ENCODE results near the gene STAC. TPM values are rescaled to one million over a fixed set of nuclear protein-coding genes. Genes with fewer than 3 reads are reported as not detected.
"Not testable (repeated sequence)": the region's sequence is repeated elsewhere in the genome, so short reads cannot be mapped to it uniquely, and the experiment has no call there.

STAC gene
- polyA plus RNA-seq, 2 donors: 0.20 to 0.49 TPM

- H3K4me1 ChIP-seq (ENCODE audit: control insufficient read depth in 2 of 2, insufficient read depth in 2 of 2, low read length in 1 of 2): no peaks in the 10 kb centered on the region
- H3K9me3 ChIP-seq (ENCODE audit: control insufficient read depth in 2 of 2, insufficient read depth in 1 of 2, low read depth in 1 of 2, low read length in 1 of 2): peaks cover 0 to 2% of the 10 kb centered on the region in 2 donors
- 67 to 82% methylated on average over 2 of the region's 2 CpGs for WGBS, 2 donors
- no peaks in the 10 kb centered on the region for H3K36me3 ChIP-seq (ENCODE audit: control insufficient read depth in 2 of 2, insufficient read depth in 2 of 2, low read length in 1 of 2)
- no peaks in the 10 kb centered on the region for H3K27me3 ChIP-seq (ENCODE audit: control insufficient read depth in 1 of 2, insufficient read depth in 2 of 2, low read length in 2 of 2)
- H3K27ac ChIP-seq (ENCODE audit: low read depth in 2 of 2, low read length in 1 of 2): no peak overlapping the region
- no peak overlapping the region for H3K4me3 ChIP-seq (ENCODE audit: low read depth in 1 of 2, low read length in 2 of 2)
These were observed 54.6 kb downstream of the STAC start for GRCh38 chr3:36434687-36435426.

- H3K27ac ChIP-seq (ENCODE audit: low read depth in 2 of 2, low read length in 1 of 2): no peak overlapping the region
- no peaks in the 10 kb centered on the region for H3K4me1 ChIP-seq (ENCODE audit: control insufficient read depth in 2 of 2, insufficient read depth in 2 of 2, low read length in 1 of 2)
- WGBS, 2 donors: 79 to 81% methylated on average over 10 of the region's 10 CpGs
- no peaks in the 10 kb centered on the region for H3K36me3 ChIP-seq (ENCODE audit: control insufficient read depth in 2 of 2, insufficient read depth in 2 of 2, low read length in 1 of 2)
- no peaks in the 10 kb centered on the region for H3K9me3 ChIP-seq (ENCODE audit: control insufficient read depth in 2 of 2, insufficient read depth in 1 of 2, low read depth in 1 of 2, low read length in 1 of 2)
- no peaks in the 10 kb centered on the region for H3K27me3 ChIP-seq (ENCODE audit: control insufficient read depth in 1 of 2, insufficient read depth in 2 of 2, low read length in 2 of 2)
- H3K4me3 ChIP-seq (ENCODE audit: low read depth in 1 of 2, low read length in 2 of 2): no peak overlapping the region
These were observed 62.9 kb downstream of the STAC start for GRCh38 chr3:36443028-36443686.

GRCh38 chr3:36444909-36445308, 64.6 kb downstream of the STAC start:
- Histone ChIP-seq H3K4me3 (ENCODE audit: low read depth in 1 of 2, low read length in 2 of 2) (no peak overlapping the region), H3K9me3 (ENCODE audit: control insufficient read depth in 2 of 2, insufficient read depth in 1 of 2, low read depth in 1 of 2, low read length in 1 of 2) (no peaks in the 10 kb centered on the region), H3K27ac (ENCODE audit: low read depth in 2 of 2, low read length in 1 of 2) (no peak overlapping the region), H3K4me1 (ENCODE audit: control insufficient read depth in 2 of 2, insufficient read depth in 2 of 2, low read length in 1 of 2) (no peaks in the 10 kb centered on the region), H3K36me3 (ENCODE audit: control insufficient read depth in 2 of 2, insufficient read depth in 2 of 2, low read length in 1 of 2) (no peaks in the 10 kb centered on the region), H3K27me3 (ENCODE audit: control insufficient read depth in 1 of 2, insufficient read depth in 2 of 2, low read length in 2 of 2) (no peaks in the 10 kb centered on the region)
- 74 to 79% methylated on average over 1 of the region's 1 CpG for WGBS, 2 donors

GRCh38 chr3:36446276-36446675, 66.0 kb downstream of the STAC start:
- Histone ChIP-seq H3K9me3 (ENCODE audit: control insufficient read depth in 2 of 2, insufficient read depth in 1 of 2, low read depth in 1 of 2, low read length in 1 of 2) (no peaks in the 10 kb centered on the region), H3K27me3 (ENCODE audit: control insufficient read depth in 1 of 2, insufficient read depth in 2 of 2, low read length in 2 of 2) (no peaks in the 10 kb centered on the region), H3K27ac (ENCODE audit: low read depth in 2 of 2, low read length in 1 of 2) (no peak overlapping the region), H3K4me1 (ENCODE audit: control insufficient read depth in 2 of 2, insufficient read depth in 2 of 2, low read length in 1 of 2) (no peaks in the 10 kb centered on the region), H3K36me3 (ENCODE audit: control insufficient read depth in 2 of 2, insufficient read depth in 2 of 2, low read length in 1 of 2) (no peaks in the 10 kb centered on the region), H3K4me3 (ENCODE audit: low read depth in 1 of 2, low read length in 2 of 2) (no peak overlapping the region)

- no peaks in the 10 kb centered on the region for H3K36me3 ChIP-seq (ENCODE audit: control insufficient read depth in 2 of 2, insufficient read depth in 2 of 2, low read length in 1 of 2)
- 40 to 74% methylated on average over 2 of the region's 2 CpGs for WGBS, 2 donors
- no peaks in the 10 kb centered on the region for H3K4me1 ChIP-seq (ENCODE audit: control insufficient read depth in 2 of 2, insufficient read depth in 2 of 2, low read length in 1 of 2)
- H3K4me3 ChIP-seq (ENCODE audit: low read depth in 1 of 2, low read length in 2 of 2): no peak overlapping the region
- H3K27ac ChIP-seq (ENCODE audit: low read depth in 2 of 2, low read length in 1 of 2): no peak overlapping the region
- H3K9me3 ChIP-seq (ENCODE audit: control insufficient read depth in 2 of 2, insufficient read depth in 1 of 2, low read depth in 1 of 2, low read length in 1 of 2): no peaks in the 10 kb centered on the region
- H3K27me3 ChIP-seq (ENCODE audit: control insufficient read depth in 1 of 2, insufficient read depth in 2 of 2, low read length in 2 of 2): no peaks in the 10 kb centered on the region
These were observed 66.8 kb downstream of the STAC start for GRCh38 chr3:36447061-36447460.

- Histone ChIP-seq H3K4me1 (ENCODE audit: control insufficient read depth in 2 of 2, insufficient read depth in 2 of 2, low read length in 1 of 2) (no peaks in the 10 kb centered on the region), H3K36me3 (ENCODE audit: control insufficient read depth in 2 of 2, insufficient read depth in 2 of 2, low read length in 1 of 2) (no peaks in the 10 kb centered on the region), H3K4me3 (ENCODE audit: low read depth in 1 of 2, low read length in 2 of 2) (no peak overlapping the region), H3K27me3 (ENCODE audit: control insufficient read depth in 1 of 2, insufficient read depth in 2 of 2, low read length in 2 of 2) (no peaks in the 10 kb centered on the region), H3K9me3 (ENCODE audit: control insufficient read depth in 2 of 2, insufficient read depth in 1 of 2, low read depth in 1 of 2, low read length in 1 of 2) (no peaks in the 10 kb centered on the region), H3K27ac (ENCODE audit: low read depth in 2 of 2, low read length in 1 of 2) (no peak overlapping the region)
- WGBS, 2 donors: 21 to 24% methylated on average over 1 of the region's 1 CpG
These were observed 71.5 kb downstream of the STAC start for GRCh38 chr3:36451816-36452215.

- H3K4me1 ChIP-seq (ENCODE audit: control insufficient read depth in 2 of 2, insufficient read depth in 2 of 2, low read length in 1 of 2); H3K9me3 ChIP-seq (ENCODE audit: control insufficient read depth in 2 of 2, insufficient read depth in 1 of 2, low read depth in 1 of 2, low read length in 1 of 2); H3K27me3 ChIP-seq (ENCODE audit: control insufficient read depth in 1 of 2, insufficient read depth in 2 of 2, low read length in 2 of 2); H3K4me3 ChIP-seq (ENCODE audit: low read depth in 1 of 2, low read length in 2 of 2); H3K36me3 ChIP-seq (ENCODE audit: control insufficient read depth in 2 of 2, insufficient read depth in 2 of 2, low read length in 1 of 2); H3K27ac ChIP-seq (ENCODE audit: low read depth in 2 of 2, low read length in 1 of 2): not testable (repeated sequence)
- whole genome bisulfite sequencing, 2 donors: 92 to 94% methylated on average over 30 of the region's 30 CpGs
These were observed 72.9 kb downstream of the STAC start for GRCh38 chr3:36453213-36453612.

GRCh38 chr3:36453896-36454295, 73.6 kb downstream of the STAC start:
- H3K36me3 ChIP-seq (ENCODE audit: control insufficient read depth in 2 of 2, insufficient read depth in 2 of 2, low read length in 1 of 2); H3K9me3 ChIP-seq (ENCODE audit: control insufficient read depth in 2 of 2, insufficient read depth in 1 of 2, low read depth in 1 of 2, low read length in 1 of 2); H3K27ac ChIP-seq (ENCODE audit: low read depth in 2 of 2, low read length in 1 of 2); H3K27me3 ChIP-seq (ENCODE audit: control insufficient read depth in 1 of 2, insufficient read depth in 2 of 2, low read length in 2 of 2); H3K4me3 ChIP-seq (ENCODE audit: low read depth in 1 of 2, low read length in 2 of 2); H3K4me1 ChIP-seq (ENCODE audit: control insufficient read depth in 2 of 2, insufficient read depth in 2 of 2, low read length in 1 of 2): not testable (repeated sequence)
- WGBS, 2 donors: 89 to 93% methylated on average over 6 of the region's 6 CpGs

- H3K9me3 ChIP-seq (ENCODE audit: control insufficient read depth in 2 of 2, insufficient read depth in 1 of 2, low read depth in 1 of 2, low read length in 1 of 2): no peaks in the 10 kb centered on the region
- H3K4me1 ChIP-seq (ENCODE audit: control insufficient read depth in 2 of 2, insufficient read depth in 2 of 2, low read length in 1 of 2): no peaks in the 10 kb centered on the region
- H3K27ac ChIP-seq (ENCODE audit: low read depth in 2 of 2, low read length in 1 of 2): no peak overlapping the region
- no peaks in the 10 kb centered on the region for H3K27me3 ChIP-seq (ENCODE audit: control insufficient read depth in 1 of 2, insufficient read depth in 2 of 2, low read length in 2 of 2)
- no peaks in the 10 kb centered on the region for H3K36me3 ChIP-seq (ENCODE audit: control insufficient read depth in 2 of 2, insufficient read depth in 2 of 2, low read length in 1 of 2)
- WGBS, 2 donors: 82% methylated on average over 2 of the region's 2 CpGs
- no peak overlapping the region for H3K4me3 ChIP-seq (ENCODE audit: low read depth in 1 of 2, low read length in 2 of 2)
These were observed 75.1 kb downstream of the STAC start for GRCh38 chr3:36455406-36455805.

- Histone ChIP-seq H3K4me3 (ENCODE audit: low read depth in 1 of 2, low read length in 2 of 2) (no peak overlapping the region), H3K4me1 (ENCODE audit: control insufficient read depth in 2 of 2, insufficient read depth in 2 of 2, low read length in 1 of 2) (no peaks in the 10 kb centered on the region), H3K9me3 (ENCODE audit: control insufficient read depth in 2 of 2, insufficient read depth in 1 of 2, low read depth in 1 of 2, low read length in 1 of 2) (no peaks in the 10 kb centered on the region), H3K36me3 (ENCODE audit: control insufficient read depth in 2 of 2, insufficient read depth in 2 of 2, low read length in 1 of 2) (no peaks in the 10 kb centered on the region), H3K27me3 (ENCODE audit: control insufficient read depth in 1 of 2, insufficient read depth in 2 of 2, low read length in 2 of 2) (no peaks in the 10 kb centered on the region), H3K27ac (ENCODE audit: low read depth in 2 of 2, low read length in 1 of 2) (no peak overlapping the region)
- WGBS, 2 donors: 87 to 90% methylated on average over 4 of the region's 4 CpGs
These were observed 76.5 kb downstream of the STAC start for GRCh38 chr3:36456784-36457183.

Measured in esophagus (tissue), 2 donors.